GM18873 (cell line): Measurements from ENCODE around the gene OGA.
"Not testable (repeated sequence)": the region's sequence is repeated elsewhere in the genome, so short reads cannot be mapped to it uniquely, and the experiment has no call there.

Experiments
- ATAC-seq: cut with Tn5 transposase; IDR thresholded peaks from one replicate; pipeline ENCODE4 v1.9.1; 2021; ENCODE audit warnings: mild to moderate bottlenecking, moderate library complexity, moderate number of reproducible peaks; ENCODE audit not compliant: unreplicated experiment, low FRiP score

The OGA gene

GRCh38 chr10:101814466-101815071 is 3.7 kb downstream of the OGA start:
- ATAC-seq = no peak

- ATAC-seq = no peak
Measured at GRCh38 chr10:101812606-101813005, 5.6 kb downstream of the OGA start.

- no peak for ATAC-seq
Measured at GRCh38 chr10:101807158-101807557, 11.1 kb downstream of the OGA start.

DNA sequence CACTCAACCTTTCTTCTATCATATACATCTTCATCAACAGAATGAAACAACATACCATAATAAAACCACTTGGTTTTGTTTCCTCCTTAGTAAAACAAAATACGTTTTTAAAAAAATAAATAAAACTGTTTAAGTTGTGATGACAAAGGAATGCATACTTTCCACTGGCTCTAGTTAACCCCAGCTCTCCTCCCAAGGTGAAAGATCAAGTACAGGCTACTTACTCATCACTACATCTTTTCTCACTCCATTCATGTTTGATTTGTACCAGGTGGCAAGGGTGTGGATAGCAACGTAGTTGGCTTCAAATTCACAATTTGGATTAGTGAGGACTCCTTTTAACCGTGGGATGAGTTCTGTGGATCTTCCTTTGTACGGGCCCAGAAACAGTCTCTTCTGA is 14.7 kb downstream of the OGA start:
- ATAC-seq = no peak

DNA sequence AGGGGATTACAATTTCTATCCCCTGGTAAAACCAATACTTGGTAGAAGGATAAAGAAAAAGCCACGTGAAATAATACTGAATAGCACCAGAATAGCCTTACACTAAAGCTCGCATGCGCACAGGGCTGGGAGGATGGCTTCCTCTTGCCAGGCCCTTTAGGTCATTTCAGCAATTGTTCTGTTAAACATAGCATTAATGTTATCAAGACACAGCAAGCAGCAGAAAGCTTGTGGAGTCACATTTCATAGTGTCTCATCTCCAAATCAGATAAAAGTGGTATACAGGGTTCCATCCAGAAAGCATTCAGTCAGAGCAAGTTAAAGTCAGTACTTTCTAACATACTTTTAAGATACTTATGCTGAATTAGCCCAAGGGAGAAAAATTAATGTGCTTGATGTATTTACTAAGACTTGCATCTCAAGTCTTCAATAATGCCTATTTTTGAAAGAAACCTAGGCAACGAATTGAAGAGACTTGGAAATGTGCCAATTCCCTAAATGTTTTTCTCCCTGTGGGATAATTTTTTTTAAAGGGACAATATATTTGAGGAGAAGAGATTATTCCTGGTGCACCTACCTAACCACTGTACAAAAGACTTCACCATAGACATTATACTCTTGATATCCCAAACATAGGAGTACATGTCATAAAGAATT is 20.7 kb downstream of the OGA start:
- no peak for ATAC-seq

- no peak for ATAC-seq
Measured at GRCh38 chr10:101793526-101793925, 24.7 kb downstream of the OGA start.

DNA sequence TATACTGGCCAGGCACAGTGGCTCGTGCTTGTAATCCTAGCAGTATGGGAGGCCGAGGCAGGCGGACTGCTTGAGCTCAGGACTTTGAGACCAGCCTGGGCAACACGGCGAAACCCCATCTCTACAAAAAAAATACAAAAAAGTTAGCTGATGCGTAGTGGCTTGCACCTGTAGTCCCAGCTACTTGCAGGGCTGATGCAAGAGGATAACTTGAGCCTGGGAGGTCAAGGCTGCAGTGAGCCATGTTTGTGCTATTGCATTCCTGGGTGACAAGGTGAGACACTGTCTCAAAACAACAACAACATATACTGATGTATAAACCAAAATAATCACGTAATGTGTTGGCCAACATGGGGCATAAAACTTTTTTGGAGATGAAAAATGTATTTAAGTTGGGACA is 28.6 kb downstream of the OGA start:
- ATAC-seq = no peak

DNA sequence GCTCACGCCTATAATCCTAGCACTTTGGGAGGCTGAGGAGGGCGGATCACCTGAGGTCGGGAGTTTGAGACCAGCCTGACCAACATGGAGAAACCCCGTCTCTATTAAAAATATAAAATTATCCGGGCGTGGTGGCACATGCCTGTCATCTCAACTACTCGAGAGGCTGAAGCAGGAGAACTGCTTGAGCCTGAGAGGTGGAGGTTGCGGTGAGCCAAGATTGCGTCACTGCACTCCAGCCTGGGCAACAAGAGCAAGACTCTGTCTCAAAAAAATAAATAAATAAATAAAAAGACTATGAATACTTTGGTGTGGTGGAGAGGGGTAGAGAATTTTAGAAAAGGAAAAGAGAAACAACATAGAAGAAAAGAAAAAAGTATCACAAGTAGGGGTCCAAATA is 29.0 kb downstream of the OGA start:
- ATAC-seq = not testable (repeated sequence)

DNA sequence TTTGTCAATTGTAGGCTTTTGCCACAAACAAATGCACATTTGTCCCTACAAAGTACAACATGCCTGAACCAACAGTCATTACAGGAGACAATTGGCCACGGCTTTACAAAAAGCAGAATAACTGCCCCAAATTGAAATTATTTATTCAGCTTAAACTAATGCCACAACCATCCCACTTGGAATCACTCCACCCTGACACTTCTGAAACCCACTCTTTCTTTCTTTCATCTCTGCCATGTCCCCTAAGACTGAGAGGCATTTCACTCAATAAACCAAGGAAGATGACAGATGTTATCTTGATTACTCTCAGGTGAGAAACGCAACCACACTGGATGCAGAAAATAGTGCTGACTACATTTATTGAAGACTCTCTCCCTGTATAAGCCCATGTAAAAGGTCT is 32.4 kb downstream of the OGA start:
- no peak for ATAC-seq

GRCh38 chr10:101784558-101784957 is 33.7 kb downstream of the OGA start:
- no peak for ATAC-seq

- no peak for ATAC-seq
Measured at GRCh38 chr10:101783736-101784118, 34.5 kb downstream of the OGA start.

GRCh38 chr10:101782811-101783735 is 35.2 kb downstream of the OGA start, which contains the start of gene NPM3:
Gene NPM3 (minus strand): TSS chr10:101783446. CDS start chr10:101783390, 56 bp downstream.
- no peak for ATAC-seq

- no peak for ATAC-seq
Measured at GRCh38 chr10:101781984-101782810, 36.0 kb downstream of the OGA start.

DNA sequence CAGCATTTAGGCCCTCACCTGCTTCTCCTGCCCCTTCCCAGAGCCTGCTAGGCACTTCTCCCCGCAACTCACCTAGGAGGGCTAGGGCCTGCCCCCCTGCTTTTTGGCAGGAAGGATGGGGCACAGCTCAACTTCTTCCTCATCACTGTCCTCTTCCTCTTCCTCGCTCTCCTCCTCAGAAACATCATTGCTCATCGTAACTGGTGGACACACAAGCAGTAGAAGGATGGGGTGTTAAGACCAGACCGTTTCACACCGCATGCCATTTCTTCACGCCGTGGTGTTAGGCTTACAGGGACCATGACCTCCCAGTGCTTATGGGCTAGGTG is 36.6 kb downstream of the OGA start:
- no peak for ATAC-seq

DNA sequence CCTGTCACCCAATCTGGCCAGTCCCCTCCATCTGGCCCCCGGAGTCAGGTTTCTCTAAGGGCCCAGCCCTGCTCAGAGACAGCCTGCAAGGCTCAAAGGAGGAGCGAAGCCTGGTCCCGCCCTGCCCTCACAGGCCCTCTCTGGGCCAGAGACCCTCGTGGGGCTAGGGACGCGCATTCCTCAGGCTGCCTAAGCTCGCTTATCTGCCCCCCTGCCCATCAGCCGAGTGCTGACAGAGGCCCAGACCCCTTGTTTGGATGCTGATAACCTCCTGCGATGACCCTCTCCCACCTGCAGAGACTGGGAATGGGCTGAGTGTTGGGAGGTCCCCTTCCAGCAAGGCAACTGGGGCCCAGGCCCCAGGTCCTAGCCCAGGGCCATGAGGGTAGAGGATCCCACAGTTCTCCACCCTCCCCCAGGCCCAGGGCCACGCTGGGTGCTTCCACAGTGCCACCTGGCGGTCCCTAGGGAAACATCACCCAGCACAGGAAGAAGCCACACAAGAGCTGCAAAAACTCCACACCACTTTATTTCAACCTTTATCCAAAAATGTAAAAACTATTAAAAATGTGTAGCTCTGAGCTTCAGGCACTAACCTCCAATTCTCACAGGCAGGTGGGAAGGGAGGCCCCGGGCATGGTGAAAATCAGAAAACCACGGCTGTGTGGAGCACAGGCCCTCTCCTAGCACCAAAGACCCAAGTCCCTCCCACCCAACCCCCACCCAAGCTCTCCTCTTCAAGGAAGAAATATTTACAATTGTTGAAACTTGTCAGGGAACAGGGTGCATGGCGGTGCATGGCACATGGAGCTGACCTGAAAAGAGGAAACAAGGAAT is 37.2 kb downstream of the OGA start:
- no peak for ATAC-seq

GRCh38 chr10:101780187-101780817 is 37.9 kb downstream of the OGA start:
- ATAC-seq = no peak

- ATAC-seq = no peak
Measured at GRCh38 chr10:101779544-101780186, 38.6 kb downstream of the OGA start.

DNA sequence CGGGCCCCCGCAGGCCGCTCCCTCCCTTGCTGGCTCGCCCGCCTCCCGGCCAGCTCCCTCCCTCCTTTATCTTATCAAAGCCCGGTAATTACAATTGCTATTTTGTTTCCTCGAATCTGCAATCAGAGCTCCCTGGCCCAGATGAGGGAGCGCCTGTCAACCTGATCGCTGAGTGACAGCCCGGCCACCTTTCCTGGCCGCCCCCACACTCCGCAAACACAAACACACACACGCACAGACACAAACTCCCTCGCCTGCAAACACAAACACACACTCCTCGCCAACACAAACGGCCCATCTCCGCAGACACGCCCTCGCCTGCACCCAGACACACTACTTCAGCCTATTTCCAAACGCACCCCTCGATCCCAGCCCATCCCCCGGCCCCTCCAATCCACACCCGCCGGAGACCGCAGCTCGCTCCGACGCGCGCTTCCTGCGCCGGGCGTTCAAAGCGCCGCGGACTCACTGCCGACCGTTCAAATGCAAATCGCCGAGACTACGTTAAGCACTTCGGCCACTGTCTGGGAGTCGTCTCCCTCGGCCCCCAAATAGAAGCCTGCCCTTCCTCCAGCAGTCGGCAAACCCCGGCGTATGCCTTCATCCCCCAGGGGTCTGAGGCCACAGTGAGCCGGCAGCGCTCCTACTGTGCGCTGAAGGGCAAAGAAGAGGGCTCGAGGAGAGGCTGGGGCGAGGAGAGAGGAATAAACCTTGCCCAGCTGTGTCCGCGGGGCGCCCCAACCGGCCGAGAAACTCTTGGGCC is 39.3 kb downstream of the OGA start:
- ATAC-seq = no peak
